ENCODE measurements around the gene FBXW10. TPM values are rescaled to one million over a fixed set of nuclear protein-coding genes. Genes with fewer than 3 reads are reported as not detected.
"Not testable (repeated sequence)": the region's sequence is repeated elsewhere in the genome, so short reads cannot be mapped to it uniquely, and the experiment has no call there.

The FBXW10 gene
- total RNA-seq, 5 donors from 2014 or later (not counting 1 experiment from before 2014, with no cell fraction given), result 0.12 TPM; not detected in 4

GRCh38 chr17:18712354-18712999, 31.4 kb upstream of the FBXW10 start:
- H3K36me3 ChIP-seq (ENCODE audit: control insufficient read depth in 2 of 2, extremely low read depth in 1 of 2, insufficient read depth in 1 of 2, low read length in 1 of 2); H3K27me3 ChIP-seq (replicated peaks in 1 of 2; ENCODE audit: control insufficient read depth in 2 of 2, extremely low read depth in 1 of 2, insufficient read depth in 2 of 2, low read length in 1 of 2); H3K27ac ChIP-seq (ENCODE audit: low read length); CTCF ChIA-PET; H3K4me1 Mint-ChIP-seq; H3K27me3 Mint-ChIP-seq; H3K9me3 ChIP-seq; H3K4me3 Mint-ChIP-seq; H3K27ac Mint-ChIP-seq; POLR2A ChIA-PET; H3K4me1 ChIP-seq (ENCODE audit: control insufficient read depth in 1 of 2, extremely low read depth in 1 of 2, insufficient read depth in 2 of 2, low read length in 2 of 2); H3K9me3 Mint-ChIP-seq; H3K4me3 ChIP-seq (ENCODE audit: control insufficient read depth in 1 of 2, extremely low read depth in 1 of 2, low read length in 1 of 2); H3K36me3 Mint-ChIP-seq: not testable (repeated sequence)
- DNase-seq, result peak; percentile 1 to 72 (median 54)
- WGBS (ENCODE audit: insufficient coverage), result no CpG with 5 or more reads among the region's 7 CpGs
- ATAC-seq (replicated peaks in 1 of 4), result peak; percentile 62 to 76 (median 73)

DNA sequence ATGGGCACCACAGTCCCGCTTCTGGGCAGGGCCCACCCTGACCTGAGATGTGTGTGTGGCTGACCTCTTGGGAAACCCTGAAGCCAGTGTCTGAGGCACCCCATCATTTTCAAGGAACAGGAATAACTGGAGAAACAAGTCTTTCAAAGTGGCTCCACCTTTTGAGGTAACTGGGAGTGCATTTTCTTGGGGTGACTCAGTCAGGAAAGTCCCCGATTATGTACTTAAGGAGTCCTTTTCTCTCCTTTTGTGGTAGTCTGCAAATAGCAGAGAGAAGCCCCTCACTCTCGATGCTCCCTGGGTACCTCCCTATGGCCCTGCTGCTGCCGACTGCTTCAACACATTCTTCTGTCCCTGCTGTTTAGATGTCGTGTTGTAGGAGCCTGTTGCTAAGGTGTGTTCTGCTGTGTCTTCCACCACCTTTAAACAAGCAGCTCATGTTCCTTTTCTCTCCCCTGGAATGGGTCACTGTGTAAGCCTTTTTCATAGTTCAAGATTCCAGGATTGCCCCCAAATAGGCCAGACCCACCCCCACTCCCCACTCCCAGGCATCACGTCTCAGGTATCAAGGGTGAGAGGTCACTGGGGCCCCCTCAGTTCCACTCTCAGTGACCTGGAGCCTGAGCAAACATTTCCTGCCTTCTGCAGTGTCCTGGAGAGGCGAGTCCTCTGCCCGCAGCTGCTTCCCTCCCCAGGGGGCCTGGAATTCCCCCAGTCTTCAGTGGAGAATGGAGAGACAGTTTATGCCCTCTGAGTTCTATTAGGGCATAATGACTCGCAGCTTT, 25.0 kb upstream of the FBXW10 start:
- H3K4me1 Mint-ChIP-seq; H3K9me3 Mint-ChIP-seq; H3K27me3 ChIP-seq (replicated peaks in 1 of 2; ENCODE audit: control insufficient read depth in 2 of 2, extremely low read depth in 1 of 2, insufficient read depth in 2 of 2, low read length in 1 of 2); H3K4me1 ChIP-seq (ENCODE audit: control insufficient read depth in 1 of 2, extremely low read depth in 1 of 2, insufficient read depth in 2 of 2, low read length in 2 of 2); POLR2A ChIA-PET; H3K27ac ChIP-seq (ENCODE audit: low read length); H3K27me3 Mint-ChIP-seq; H3K36me3 Mint-ChIP-seq; H3K4me3 ChIP-seq (ENCODE audit: control insufficient read depth in 1 of 2, extremely low read depth in 1 of 2, low read length in 1 of 2); H3K36me3 ChIP-seq (ENCODE audit: control insufficient read depth in 2 of 2, extremely low read depth in 1 of 2, insufficient read depth in 1 of 2, low read length in 1 of 2); H3K9me3 ChIP-seq; DNase-seq; H3K27ac Mint-ChIP-seq; ATAC-seq (replicated peaks in 1 of 4); H3K4me3 Mint-ChIP-seq; CTCF ChIA-PET: not testable (repeated sequence)
- WGBS (ENCODE audit: insufficient coverage), result 100% methylated on average over 1 of the region's 9 CpGs

DNA sequence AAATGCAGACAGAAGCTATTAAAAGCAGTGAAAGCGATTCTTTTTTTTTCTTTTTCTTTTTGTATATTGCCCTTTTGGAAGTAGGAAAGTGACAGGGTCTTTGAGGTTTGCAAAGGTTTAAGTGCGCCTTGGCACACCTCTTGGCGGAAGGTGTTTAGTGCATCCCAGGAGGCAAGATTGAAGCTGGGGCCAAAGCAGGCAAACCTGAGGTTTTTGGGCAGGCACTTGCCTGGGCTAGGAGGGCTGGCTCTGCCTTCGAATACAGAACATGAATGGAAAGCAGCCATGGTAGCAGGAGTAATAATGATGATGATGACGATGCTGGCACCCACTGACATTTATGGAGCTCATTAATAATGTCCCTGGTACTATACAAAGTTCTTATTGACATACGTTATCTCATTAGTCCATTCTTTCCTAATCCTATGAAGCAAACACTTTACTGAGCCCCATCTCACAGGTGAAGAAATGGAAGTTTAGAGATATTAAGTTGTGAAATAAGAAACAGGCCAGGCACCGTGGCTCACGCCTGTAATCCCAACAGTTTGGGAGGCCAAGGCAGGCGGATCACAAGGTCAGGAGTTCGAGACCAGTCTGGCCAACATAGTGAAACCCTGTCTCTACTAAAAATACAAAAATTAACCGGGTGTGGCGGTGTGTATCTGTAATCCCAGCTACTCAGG, 24.3 kb upstream of the FBXW10 start:
- H3K27me3 ChIP-seq (replicated peaks in 1 of 2; ENCODE audit: control insufficient read depth in 2 of 2, extremely low read depth in 1 of 2, insufficient read depth in 2 of 2, low read length in 1 of 2); H3K27ac Mint-ChIP-seq; H3K9me3 ChIP-seq; POLR2A ChIA-PET; ATAC-seq (replicated peaks in 1 of 4); H3K9me3 Mint-ChIP-seq; H3K36me3 ChIP-seq (ENCODE audit: control insufficient read depth in 2 of 2, extremely low read depth in 1 of 2, insufficient read depth in 1 of 2, low read length in 1 of 2); CTCF ChIA-PET; H3K4me3 Mint-ChIP-seq; H3K36me3 Mint-ChIP-seq; H3K4me1 ChIP-seq (ENCODE audit: control insufficient read depth in 1 of 2, extremely low read depth in 1 of 2, insufficient read depth in 2 of 2, low read length in 2 of 2); H3K27me3 Mint-ChIP-seq; DNase-seq; H3K4me1 Mint-ChIP-seq; H3K4me3 ChIP-seq (ENCODE audit: control insufficient read depth in 1 of 2, extremely low read depth in 1 of 2, low read length in 1 of 2); H3K27ac ChIP-seq (ENCODE audit: low read length): not testable (repeated sequence)
- 100% methylated on average over 2 of the region's 12 CpGs for WGBS (ENCODE audit: insufficient coverage)

GRCh38 chr17:18721775-18722547, 21.9 kb upstream of the FBXW10 start:
- no CpG with 5 or more reads among the region's 12 CpGs for WGBS (ENCODE audit: insufficient coverage)
- H3K4me1 Mint-ChIP-seq; H3K9me3 Mint-ChIP-seq; CTCF ChIA-PET; DNase-seq; H3K36me3 Mint-ChIP-seq; H3K36me3 ChIP-seq (ENCODE audit: control insufficient read depth in 2 of 2, extremely low read depth in 1 of 2, insufficient read depth in 1 of 2, low read length in 1 of 2); ATAC-seq (replicated peaks in 1 of 4); H3K27me3 Mint-ChIP-seq; H3K4me3 ChIP-seq (ENCODE audit: control insufficient read depth in 1 of 2, extremely low read depth in 1 of 2, low read length in 1 of 2); H3K4me3 Mint-ChIP-seq; POLR2A ChIA-PET; H3K4me1 ChIP-seq (ENCODE audit: control insufficient read depth in 1 of 2, extremely low read depth in 1 of 2, insufficient read depth in 2 of 2, low read length in 2 of 2); H3K27ac ChIP-seq (ENCODE audit: low read length); H3K9me3 ChIP-seq; H3K27me3 ChIP-seq (replicated peaks in 1 of 2; ENCODE audit: control insufficient read depth in 2 of 2, extremely low read depth in 1 of 2, insufficient read depth in 2 of 2, low read length in 1 of 2); H3K27ac Mint-ChIP-seq: not testable (repeated sequence)

DNA sequence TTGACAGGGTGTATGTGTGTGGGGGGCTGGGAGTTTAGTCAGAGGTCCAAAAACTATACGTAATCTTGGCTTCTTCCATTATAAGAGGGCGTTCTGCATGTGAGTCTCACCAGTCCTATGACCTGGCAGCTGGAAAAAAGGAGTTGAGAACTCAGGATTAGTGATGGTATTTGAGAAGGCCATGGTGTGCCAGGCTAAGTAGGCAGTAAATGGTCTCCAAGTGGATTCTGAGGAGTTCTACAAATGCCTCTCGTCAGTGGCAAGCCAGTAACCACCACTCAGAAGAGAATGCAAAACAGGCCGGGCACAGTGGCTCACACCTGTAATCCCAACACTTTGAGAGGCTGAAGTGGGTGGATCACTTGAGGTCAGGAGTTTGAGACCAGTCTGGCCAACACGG, 21.2 kb upstream of the FBXW10 start:
- WGBS (ENCODE audit: insufficient coverage), result 70% methylated on average over 2 of the region's 5 CpGs
- H3K4me1 Mint-ChIP-seq; H3K36me3 Mint-ChIP-seq; H3K4me3 ChIP-seq (ENCODE audit: control insufficient read depth in 1 of 2, extremely low read depth in 1 of 2, low read length in 1 of 2); H3K27ac Mint-ChIP-seq; POLR2A ChIA-PET; H3K27me3 Mint-ChIP-seq; H3K27me3 ChIP-seq (replicated peaks in 1 of 2; ENCODE audit: control insufficient read depth in 2 of 2, extremely low read depth in 1 of 2, insufficient read depth in 2 of 2, low read length in 1 of 2); CTCF ChIA-PET; H3K4me1 ChIP-seq (ENCODE audit: control insufficient read depth in 1 of 2, extremely low read depth in 1 of 2, insufficient read depth in 2 of 2, low read length in 2 of 2); H3K9me3 Mint-ChIP-seq; H3K4me3 Mint-ChIP-seq; DNase-seq; H3K9me3 ChIP-seq; H3K36me3 ChIP-seq (ENCODE audit: control insufficient read depth in 2 of 2, extremely low read depth in 1 of 2, insufficient read depth in 1 of 2, low read length in 1 of 2); ATAC-seq (replicated peaks in 1 of 4); H3K27ac ChIP-seq (ENCODE audit: low read length): not testable (repeated sequence)

- DNase-seq; H3K27ac Mint-ChIP-seq; POLR2A ChIA-PET; H3K9me3 Mint-ChIP-seq; H3K27ac ChIP-seq (ENCODE audit: low read length); H3K27me3 Mint-ChIP-seq; ATAC-seq (replicated peaks in 1 of 4); H3K4me1 ChIP-seq (ENCODE audit: control insufficient read depth in 1 of 2, extremely low read depth in 1 of 2, insufficient read depth in 2 of 2, low read length in 2 of 2); H3K27me3 ChIP-seq (replicated peaks in 1 of 2; ENCODE audit: control insufficient read depth in 2 of 2, extremely low read depth in 1 of 2, insufficient read depth in 2 of 2, low read length in 1 of 2); H3K36me3 ChIP-seq (ENCODE audit: control insufficient read depth in 2 of 2, extremely low read depth in 1 of 2, insufficient read depth in 1 of 2, low read length in 1 of 2); H3K9me3 ChIP-seq; H3K4me3 Mint-ChIP-seq; H3K4me3 ChIP-seq (ENCODE audit: control insufficient read depth in 1 of 2, extremely low read depth in 1 of 2, low read length in 1 of 2); H3K4me1 Mint-ChIP-seq; CTCF ChIA-PET; H3K36me3 Mint-ChIP-seq: not testable (repeated sequence)
- no CpG with 5 or more reads among the region's 1 CpG for WGBS (ENCODE audit: insufficient coverage)
Observed at GRCh38 chr17:18723509-18723908, 20.3 kb upstream of the FBXW10 start.
